Measurements from ENCODE around the gene PFN2. TPM values are rescaled to one million over a fixed set of nuclear protein-coding genes. Genes with fewer than 3 reads are reported as not detected.

The PFN2 gene
- total and polyA plus RNA-seq, 2 donors from 2014 or later, result 93.2 to 253 TPM

DNA sequence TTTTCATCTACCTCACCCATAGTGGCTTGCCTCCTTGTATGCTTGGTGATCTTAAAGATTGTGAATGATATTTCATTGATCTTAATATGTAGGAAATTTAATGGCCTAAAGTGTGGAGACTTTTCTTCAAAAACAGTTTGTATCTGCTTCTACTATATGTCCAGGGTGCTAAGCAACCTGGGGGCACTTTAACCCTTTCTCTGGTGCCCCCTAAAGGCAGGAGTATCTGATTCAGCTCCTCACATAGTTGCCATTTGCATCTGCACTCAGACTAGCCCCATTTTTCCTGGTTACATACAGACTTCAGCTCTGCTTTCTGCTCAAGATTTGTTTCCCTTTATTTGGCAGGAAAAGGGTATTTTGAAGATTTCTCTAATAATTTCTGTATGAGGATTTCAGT, 5.2 kb upstream of the PFN2 start:
- Histone ChIP-seq H3K4me1 (ENCODE audit: control insufficient read depth in 2 of 3, insufficient read depth in 2 of 3, low read depth in 1 of 3, low read length in 3 of 3) (no peaks in the 10 kb centered on the region), H3K9me3 (ENCODE audit: control insufficient read depth in 2 of 3, insufficient read depth in 1 of 3, low read length in 3 of 3) (no peaks in the 10 kb centered on the region), H3K4me3 (ENCODE audit: low read length in 3 of 3) (no peak overlapping the region), H3K27me3 (ENCODE audit: control insufficient read depth, insufficient read depth, low read length) (no peaks in the 10 kb centered on the region), H3K27ac (ENCODE audit: low read depth in 2 of 2, low read length in 2 of 2) (no peak overlapping the region), H3K36me3 (ENCODE audit: control insufficient read depth in 2 of 3, insufficient read depth in 3 of 3, low read length in 3 of 3) (no peaks in the 10 kb centered on the region), H3K9ac (ENCODE audit: low read length in 3 of 3) (no peak overlapping the region)
- intact Hi-C loops (cut with DNase I), result no loop called here
- TF ChIP-seq, protein P1, sequence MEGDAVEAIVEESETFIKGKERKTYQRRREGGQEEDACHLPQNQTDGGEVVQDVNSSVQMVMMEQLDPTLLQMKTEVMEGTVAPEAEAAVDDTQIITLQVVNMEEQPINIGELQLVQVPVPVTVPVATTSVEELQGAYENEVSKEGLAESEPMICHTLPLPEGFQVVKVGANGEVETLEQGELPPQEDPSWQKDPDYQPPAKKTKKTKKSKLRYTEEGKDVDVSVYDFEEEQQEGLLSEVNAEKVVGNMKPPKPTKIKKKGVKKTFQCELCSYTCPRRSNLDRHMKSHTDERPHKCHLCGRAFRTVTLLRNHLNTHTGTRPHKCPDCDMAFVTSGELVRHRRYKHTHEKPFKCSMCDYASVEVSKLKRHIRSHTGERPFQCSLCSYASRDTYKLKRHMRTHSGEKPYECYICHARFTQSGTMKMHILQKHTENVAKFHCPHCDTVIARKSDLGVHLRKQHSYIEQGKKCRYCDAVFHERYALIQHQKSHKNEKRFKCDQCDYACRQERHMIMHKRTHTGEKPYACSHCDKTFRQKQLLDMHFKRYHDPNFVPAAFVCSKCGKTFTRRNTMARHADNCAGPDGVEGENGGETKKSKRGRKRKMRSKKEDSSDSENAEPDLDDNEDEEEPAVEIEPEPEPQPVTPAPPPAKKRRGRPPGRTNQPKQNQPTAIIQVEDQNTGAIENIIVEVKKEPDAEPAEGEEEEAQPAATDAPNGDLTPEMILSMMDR (IDR thresholded peaks at IDR 0.05; ENCODE audit: borderline replicate concordance, extremely low read depth, insufficient read depth), result no peak
- FAIRE-seq (no peak), DNase-seq (no peak)

GRCh38 chr3:149971403-149972075, 844 bp upstream of the PFN2 start:
- intact Hi-C loops (cut with DNase I), result no loop called here
- Histone ChIP-seq H3K36me3 (ENCODE audit: control insufficient read depth in 2 of 3, insufficient read depth in 3 of 3, low read length in 3 of 3) (no peaks in the 10 kb centered on the region), H3K4me3 (ENCODE audit: low read length in 3 of 3) (peak overlapping the region; percentile 77 to 86 (median 80)), H3K27me3 (ENCODE audit: control insufficient read depth, insufficient read depth, low read length) (no peaks in the 10 kb centered on the region), H3K4me1 (ENCODE audit: control insufficient read depth in 2 of 3, insufficient read depth in 2 of 3, low read depth in 1 of 3, low read length in 3 of 3) (peaks cover 0 to 15% (median 11%) of the 10 kb centered on the region in 3 donors), H3K9ac (ENCODE audit: low read length in 3 of 3) (peak overlapping the region; percentile 51 to 80 (median 75)), H3K27ac (ENCODE audit: low read depth in 2 of 2, low read length in 2 of 2) (peak overlapping the region; percentile 87 to 93), H3K9me3 (ENCODE audit: control insufficient read depth in 2 of 3, insufficient read depth in 1 of 3, low read length in 3 of 3) (no peaks in the 10 kb centered on the region)
- FAIRE-seq (no peak), DNase-seq (peak in 4 of 5 donors; percentile 89 to 95 (median 93))
- TF ChIP-seq, protein P1 (IDR thresholded peaks at IDR 0.05; ENCODE audit: borderline replicate concordance, extremely low read depth, insufficient read depth), result no peak

- peaks cover 0 to 9% (median 2%) of the 10 kb centered on the region in 3 donors for H3K36me3 ChIP-seq (ENCODE audit: control insufficient read depth in 2 of 3, insufficient read depth in 3 of 3, low read length in 3 of 3)
- peak; percentile 93 to 96 (median 94) for DNase-seq
- intact Hi-C loops (cut with DNase I), result no loop called here
- H3K9me3 ChIP-seq (ENCODE audit: control insufficient read depth in 2 of 3, insufficient read depth in 1 of 3, low read length in 3 of 3), result no peaks in the 10 kb centered on the region
- FAIRE-seq, result no peak
- TF ChIP-seq, protein P1 (IDR thresholded peaks at IDR 0.05; ENCODE audit: borderline replicate concordance, extremely low read depth, insufficient read depth), result no peak
- peak overlapping the region; percentile 74 to 90 (median 77) for H3K9ac ChIP-seq (ENCODE audit: low read length in 3 of 3)
- H3K4me3 ChIP-seq (ENCODE audit: low read length in 3 of 3), result peak overlapping the region; percentile 77 to 93 (median 85)
- peaks cover 0 to 20% (median 11%) of the 10 kb centered on the region in 3 donors for H3K4me1 ChIP-seq (ENCODE audit: control insufficient read depth in 2 of 3, insufficient read depth in 2 of 3, low read depth in 1 of 3, low read length in 3 of 3)
- no peaks in the 10 kb centered on the region for H3K27me3 ChIP-seq (ENCODE audit: control insufficient read depth, insufficient read depth, low read length)
- peak overlapping the region; percentile 87 to 93 for H3K27ac ChIP-seq (ENCODE audit: low read depth in 2 of 2, low read length in 2 of 2)
Observed at GRCh38 chr3:149969940-149970715, 567 bp downstream of the PFN2 start.

Data from kidney (tissue), 14 donors.